Esophagus squamous epithelium (tissue), 4 donors: ENCODE results near the gene API5.

Experiments used
- CTCF ChIP-seq, 6 experiments: fragments of 450-650 bp in 4 of 6; fragments of 200-600 bp in 2 of 6; sonication (generic) in 2 of 6; IDR thresholded peaks; one replicate each; pipeline ENCODE4 v1.5.1; 2016 to 2019; ENCODE audit warnings: antibody characterized with exemption in 6 of 6, mild to moderate bottlenecking in 4 of 6, moderate library complexity in 4 of 6
- POLR2A ChIP-seq, 4 donors: fragments of 450-650 bp; IDR thresholded peaks; one replicate each; pipeline ENCODE4 v1.6.1; 2017; ENCODE audit warnings: antibody characterized with exemption in 4 of 4, mild to moderate bottlenecking in 4 of 4, moderate library complexity in 3 of 4

GRCh38 chr11:43311791-43312607 lies at the start of gene API5:
- TF ChIP-seq POLR2A (IDR thresholded peaks at IDR 0.05) (peak in 2 of 4 donors; percentile 49 to 67), CTCF (IDR thresholded peaks at IDR 0.05) (peak; percentile 59 to 94 (median 74))
